ENCODE data around the gene AADACL2.

DNA sequence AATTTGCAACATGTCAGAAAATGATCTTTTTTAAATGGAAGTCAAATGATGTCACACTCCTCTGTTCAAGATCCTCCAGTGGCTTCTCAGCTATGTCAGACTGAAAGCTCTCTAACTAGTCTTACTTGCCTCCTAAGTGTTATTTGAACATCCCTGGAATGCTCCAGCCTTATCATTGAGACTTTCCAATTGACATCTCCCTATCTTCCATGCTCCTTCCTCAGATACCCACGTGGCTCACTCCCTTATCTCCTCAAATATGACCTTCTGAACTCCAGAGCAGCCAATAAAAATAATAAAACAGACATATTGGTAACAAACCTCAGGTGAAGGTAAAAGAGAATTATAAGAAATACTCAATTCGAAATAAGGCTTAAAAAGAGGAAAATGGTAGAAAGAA is 54.7 kb downstream of the AADACL2 start:
- TF ChIP-seq POLR2AphosphoS5 (IDR thresholded peaks at IDR 0.05; ENCODE audit: insufficient read depth in 1 of 2, low read depth in 1 of 2), result no peak
- TF ChIP-seq CTCF (IDR thresholded peaks at IDR 0.05), result no peak
